HepG2 (cell line): Measurements from ENCODE around the gene RAB33A. TPM values are rescaled to one million over a fixed set of nuclear protein-coding genes. Genes with fewer than 3 reads are reported as not detected.

Experiments
- ATAC-seq: fragments of 200-7000 bp; cut with Tn5 transposase; 3 replicates; pipeline ENCODE4 v1.9.1; 2020; ENCODE audit warnings: mild to moderate bottlenecking, moderate library complexity
- BruUV-seq: library from RNA; stranded (reverse); fragments of 400-500 nt; replicated peaks from 2 replicates; lab custom pipeline; 2021; lab: Mats Ljungman, UMichigan
- CTCF ChIA-PET: fragments of 300-600 bp; formaldehyde crosslinking; extraction: SDS; loops from one replicate; lab custom pipeline; 2021; ENCODE audit warnings: low total read pairs, inconsistent platforms, low intra/inter-chr PET ratio; lab: Yijun Ruan, JAX
- POLR2A ChIA-PET: fragments of 350-600 bp; sonication (Branson Sonifier 250); formaldehyde crosslinking; loops from one replicate; lab custom pipeline; 2020; ENCODE audit warnings: antibody characterized with exemption, inconsistent platforms; lab: Yijun Ruan, JAX
- DNase-seq: peaks from one replicate; pipeline ENCODE4 v3.0.0-alpha.2; 2015; ENCODE audit warnings: low spot score
- FAIRE-seq: peaks from 3 replicates; lab custom pipeline; 2011; peaks lifted over from hg19 to GRCh38; lab: Jason Lieb, UNC
- H2AFZ ChIP-seq: one replicate; pipeline ENCODE4 v1.6.1; 2011; ENCODE audit warnings: low read length, inconsistent platforms
- H3K27ac ChIP-seq: fragments of 300-600 bp; 3 replicates; pipeline ENCODE4 v1.8.0; 2011; ENCODE audit warnings: mixed run types, mild to moderate bottlenecking, mixed read lengths, low read length, inconsistent platforms; ENCODE audit not compliant: insufficient read depth; ENCODE audit errors: extremely low read length
- H3K27me3 ChIP-seq, 2 experiments: fragments of 200-600 bp in 1 of 2; 2 replicates in 1 of 2; 3 replicates in 1 of 2; pipeline versions ENCODE4 v1.6.0 to v1.8.0; 2011; ENCODE audit warnings: low read length in 2 of 2, mild to moderate bottlenecking in 2 of 2, moderate library complexity in 2 of 2, inconsistent platforms in 1 of 2; ENCODE audit not compliant: insufficient read depth in 2 of 2, control insufficient read depth in 1 of 2
- H3K36me3 ChIP-seq, 2 experiments: fragments of 200-600 bp in 1 of 2; replicated peaks in 1 of 2; 2 replicates in 1 of 2; 3 replicates in 1 of 2; pipeline versions ENCODE4 v1.5.1 to v1.8.0; 2011; ENCODE audit warnings: low read length in 2 of 2, inconsistent platforms in 1 of 2; ENCODE audit not compliant: insufficient read depth in 2 of 2, control insufficient read depth in 1 of 2
- H3K4me1 ChIP-seq: 2 replicates; pipeline ENCODE4 v1.5.1; 2012; ENCODE audit warnings: low read length, inconsistent platforms; ENCODE audit not compliant: insufficient read depth
- H3K4me2 ChIP-seq: 2 replicates; pipeline ENCODE4 v1.6.0; 2011; ENCODE audit warnings: low read depth, low read length, inconsistent platforms
- H3K4me3 ChIP-seq, 3 experiments: fragments of 200-600 bp in 1 of 3; sonication (generic), shearing (Covaris generic) in 1 of 3; replicated peaks in 1 of 3; 2 replicates each; pipeline ENCODE4 v1.5.1; 2011 to 2016; ENCODE audit warnings: low read length in 3 of 3, inconsistent platforms in 2 of 3, low read depth in 2 of 3, mild to moderate bottlenecking in 2 of 3, control low read depth in 1 of 3, mixed read lengths in 1 of 3; ENCODE audit not compliant: insufficient read depth in 1 of 3
- H3K79me2 ChIP-seq: one replicate; pipeline ENCODE4 v1.6.1; 2011; ENCODE audit warnings: low read length, inconsistent platforms; ENCODE audit not compliant: insufficient read depth
- H3K9ac ChIP-seq: 2 replicates; pipeline ENCODE4 v1.6.0; 2011; ENCODE audit warnings: mild to moderate bottlenecking, low read depth, low read length, inconsistent platforms; ENCODE audit not compliant: insufficient read depth
- H3K9me3 ChIP-seq: 2 replicates; pipeline ENCODE4 v1.5.1; 2012; ENCODE audit warnings: mild to moderate bottlenecking, low read length
- H4K20me1 ChIP-seq: 2 replicates; pipeline ENCODE4 v1.6.0; 2011; ENCODE audit warnings: inconsistent platforms, mild to moderate bottlenecking, low read length, moderate library complexity; ENCODE audit not compliant: insufficient read depth
- MIXL1 ChIP-seq: IDR thresholded peaks from 2 replicates; pipeline ENCODE4 v1.6.1; 2016
- RARG ChIP-seq: sonication (generic); formaldehyde crosslinking; IDR thresholded peaks from 2 replicates; pipeline ENCODE4 v1.4.0; 2020; ENCODE audit warnings: low read depth, mild to moderate bottlenecking, missing genetic modification reagents
- SCMH1 ChIP-seq: sonication (generic); formaldehyde crosslinking; IDR thresholded peaks from 2 replicates; pipeline ENCODE4 v1.9.0; 2021; ENCODE audit warnings: missing genetic modification reagents, mild to moderate bottlenecking, borderline replicate concordance
- THAP9 ChIP-seq: sonication (generic); formaldehyde crosslinking; IDR thresholded peaks from 2 replicates; pipeline ENCODE4; 2020; ENCODE audit warnings: missing genetic modification reagents, mild to moderate bottlenecking, borderline replicate concordance
- YEATS2 ChIP-seq: sonication (generic); formaldehyde crosslinking; IDR thresholded peaks from 2 replicates; pipeline ENCODE4 v1.4.0; 2020; ENCODE audit warnings: missing genetic modification reagents, borderline replicate concordance
- ZNF713 ChIP-seq: sonication (generic); formaldehyde crosslinking; IDR thresholded peaks from 2 replicates; pipeline ENCODE4 v1.4.0; 2020; ENCODE audit warnings: mild to moderate bottlenecking, missing genetic modification reagents
- ZNF780A ChIP-seq: sonication (generic); formaldehyde crosslinking; IDR thresholded peaks from 2 replicates; pipeline ENCODE4 v1.8.0; 2022; ENCODE audit warnings: mild to moderate bottlenecking, missing genetic modification reagents, moderate library complexity
- ZNF788 ChIP-seq: sonication (generic); formaldehyde crosslinking; IDR thresholded peaks from 2 replicates; pipeline ENCODE4 v1.5.0; 2020; ENCODE audit warnings: mild to moderate bottlenecking, missing genetic modification reagents, borderline replicate concordance
- ZSCAN5A ChIP-seq: sonication (generic); formaldehyde crosslinking; IDR thresholded peaks from 2 replicates; pipeline ENCODE4 v1.8.0; 2022; ENCODE audit warnings: mild to moderate bottlenecking, missing genetic modification reagents, borderline replicate concordance
- WGBS: methylation state at CpG from one replicate; pipeline ENCODE4 v1.1.6; 2017; ENCODE audit warnings: low lambda C conversion rate; 5-methylcytosine and 5-hydroxymethylcytosine counted together
- in situ Hi-C: cut with HindIII; loops from 2 replicates; pipeline ENCODE4 v1.10.0; 2017; ENCODE audit warnings: low pct_unique_long_range_greater_than_20kb; ENCODE audit not compliant: extremely low pct_ligation_motif_present
- intact Hi-C: fragments of 100-400 bp; cut with micrococcal nuclease; formaldehyde crosslinking; loops from one replicate; pipeline ENCODE4 v1.10.0; 2022; ENCODE audit not compliant: unreplicated experiment
- polyA plus RNA-seq, 8 experiments: library from polyadenylated mRNA; depleted of rRNA in 3 of 8; stranded (reverse) in 7 of 8; unstranded in 1 of 8; fragments of >200 nt; fragmentation: Illumina TruSeq in 4 of 8; extraction: Trizol in 4 of 8; gene quantifications; 2 replicates each; pipeline versions ENCODE4 v1.2.1 to v1.2.3, GENCODE V29; 2011 to 2016; ENCODE audit warnings: low read depth in 4 of 8, missing spikeins in 1 of 8, mixed read lengths in 1 of 8; ENCODE audit not compliant: insufficient read depth in 1 of 8
- total RNA-seq, 5 experiments: library from RNA; depleted of rRNA; stranded (reverse); fragments of >200 nt; fragmentation: Illumina TruSeq; extraction: Trizol; gene quantifications; 2 replicates each; pipeline ENCODE4 v1.2.3, GENCODE V29; 2016; ENCODE audit warnings: low read depth in 1 of 5

The RAB33A gene
- total and polyA plus RNA-seq, 2 of the 13 experiments (the other 11 are each of a cell fraction or from before 2014, with no cell fraction given) = 0.26 TPM; not detected in 1

DNA sequence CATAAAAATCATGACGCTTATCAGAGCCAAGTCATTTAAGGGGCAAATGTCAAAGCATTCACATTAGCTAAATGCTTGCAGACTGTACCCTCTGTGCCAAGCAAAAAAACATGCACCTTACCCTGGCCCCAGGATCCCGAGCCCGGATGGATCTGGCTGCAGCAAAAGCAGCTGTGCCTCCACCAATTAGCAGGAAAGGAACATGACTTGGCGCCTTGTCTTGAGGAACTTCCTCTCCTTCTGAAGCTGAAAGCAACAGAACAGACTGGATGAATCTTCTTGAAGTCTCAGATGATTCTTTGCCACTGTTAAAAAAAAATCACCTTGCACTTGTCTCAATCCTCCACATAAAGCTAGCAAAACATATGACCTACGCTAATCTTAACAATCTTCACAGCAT lies 24.1 kb upstream of the RAB33A start:
- ATAC-seq (no peak), FAIRE-seq (peak; percentile 49), DNase-seq (no peak)
- ChIA-PET CTCF (no interaction called here), POLR2A (no interaction called here)
- Histone ChIP-seq H3K79me2 (no peaks in the 10 kb centered on the region), H4K20me1 (no peaks in the 10 kb centered on the region), H3K4me3 (no peak overlapping the region), H3K4me1 (no peaks in the 10 kb centered on the region), H3K27me3 (no peaks in the 10 kb centered on the region), H3K4me2 (no peak overlapping the region), H3K9me3 (no peaks in the 10 kb centered on the region), H2AFZ (no peak overlapping the region), H3K36me3 (peaks cover 5 to 30% of the 10 kb centered on the region in 2 experiments; a peak in 4 of 5 replicates), H3K27ac (no peak overlapping the region), H3K9ac (no peak overlapping the region)
- intact Hi-C loops = no loop called here
- 100% methylated on average over 2 of the region's 5 CpGs for WGBS
- no TSS peak for BruUV-seq
- in situ Hi-C loops = no loop called here
- no peak for TF ChIP-seq SCMH1
- no peak for TF ChIP-seq ZNF780A (CRISPR knock-in tag)
- TF ChIP-seq RARG = no peak
- TF ChIP-seq ZSCAN5A = no peak
- no peak for TF ChIP-seq MIXL1
- no peak for TF ChIP-seq YEATS2 (CRISPR knock-in tag)
- no peak for TF ChIP-seq ZNF788 (CRISPR knock-in tag)
- no peak for TF ChIP-seq ZNF713 (CRISPR knock-in tag)
- TF ChIP-seq THAP9 = no peak
